GM12801 (cell line): ENCODE data around the gene NME1.

Source experiments
- CTCF ChIP-seq: IDR thresholded peaks from one replicate; pipeline ENCODE4 v1.5.1; 2011; ENCODE audit warnings: control low read depth; ENCODE audit not compliant: insufficient read length; ENCODE audit errors: extremely low read depth

The NME1 gene

DNA sequence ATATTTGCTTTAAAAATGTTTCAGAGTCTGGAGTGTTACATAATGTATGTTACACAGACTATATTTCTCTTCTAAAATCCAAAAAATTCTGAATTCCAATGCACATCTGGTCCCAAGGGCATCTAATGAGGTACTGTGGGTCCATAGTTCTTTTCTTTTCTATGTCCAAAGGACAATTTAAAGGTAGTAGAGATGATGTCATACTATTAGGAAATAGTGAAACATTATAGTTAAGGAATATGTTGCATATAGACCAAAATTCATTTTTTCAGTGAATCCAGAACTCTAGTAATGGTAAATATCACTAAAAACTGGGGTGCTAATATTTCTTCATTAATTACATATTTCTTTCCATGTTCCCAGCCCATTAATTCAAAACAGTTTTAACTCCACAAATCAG is 35.8 kb downstream of the NME1 start:
- no peak for TF ChIP-seq CTCF

DNA sequence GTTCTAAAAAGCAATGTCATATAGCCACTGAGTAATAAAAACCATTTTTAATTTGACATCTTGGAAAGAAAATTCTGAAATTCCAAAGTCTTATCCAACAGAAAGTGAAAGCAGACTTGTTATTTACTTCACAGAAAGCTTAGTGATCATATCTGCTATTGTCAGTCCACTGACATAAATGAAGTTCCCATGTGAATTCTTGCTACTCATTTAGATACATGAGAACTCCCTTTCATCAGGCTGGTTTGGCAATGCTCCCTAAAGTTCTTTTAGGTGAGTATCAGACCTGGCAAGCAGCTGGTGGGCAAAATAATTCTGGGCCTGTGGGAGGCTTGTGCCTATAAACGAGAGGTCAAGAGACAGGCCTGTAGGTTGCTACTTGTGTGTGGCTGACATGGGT is 36.3 kb downstream of the NME1 start:
- no peak for TF ChIP-seq CTCF

DNA sequence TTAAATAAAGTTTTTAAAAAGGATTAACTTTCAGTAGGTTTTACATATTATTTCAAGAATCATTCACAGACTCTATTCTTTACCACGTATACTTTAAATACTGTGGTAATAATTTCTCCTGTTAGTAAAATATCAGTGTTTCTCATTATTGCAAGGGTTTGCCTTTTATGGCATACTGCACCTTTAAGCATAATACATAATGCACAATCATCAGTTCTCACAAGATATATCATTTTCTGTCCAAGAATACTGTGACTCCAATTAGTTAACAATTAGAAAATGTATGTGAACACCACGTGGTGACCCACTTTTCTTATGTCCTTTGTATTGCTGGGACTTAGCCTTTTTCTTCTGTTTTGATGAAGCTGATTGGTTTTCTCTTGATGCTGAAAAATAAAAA is 38.5 kb downstream of the NME1 start:
- TF ChIP-seq CTCF = no peak

DNA sequence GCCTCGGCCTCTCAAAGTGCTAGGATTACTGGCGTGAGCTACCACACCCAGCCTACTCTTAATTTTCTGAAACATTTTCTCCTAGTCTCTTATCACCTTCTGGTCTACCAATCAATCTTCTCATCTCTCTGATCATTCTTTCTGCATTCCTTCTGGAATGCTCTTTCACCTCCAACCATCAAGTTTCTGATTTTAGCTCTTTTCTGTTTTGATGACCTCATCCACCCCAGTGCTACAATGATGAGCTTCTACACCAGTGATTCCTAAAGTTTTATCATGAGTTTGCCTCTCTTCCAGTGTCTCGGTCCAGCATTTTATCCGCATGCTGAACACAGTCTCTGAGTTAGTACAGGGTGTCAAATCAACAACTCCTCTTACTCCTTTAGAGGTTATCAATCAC is 44.4 kb downstream of the NME1 start:
- TF ChIP-seq CTCF = no peak

DNA sequence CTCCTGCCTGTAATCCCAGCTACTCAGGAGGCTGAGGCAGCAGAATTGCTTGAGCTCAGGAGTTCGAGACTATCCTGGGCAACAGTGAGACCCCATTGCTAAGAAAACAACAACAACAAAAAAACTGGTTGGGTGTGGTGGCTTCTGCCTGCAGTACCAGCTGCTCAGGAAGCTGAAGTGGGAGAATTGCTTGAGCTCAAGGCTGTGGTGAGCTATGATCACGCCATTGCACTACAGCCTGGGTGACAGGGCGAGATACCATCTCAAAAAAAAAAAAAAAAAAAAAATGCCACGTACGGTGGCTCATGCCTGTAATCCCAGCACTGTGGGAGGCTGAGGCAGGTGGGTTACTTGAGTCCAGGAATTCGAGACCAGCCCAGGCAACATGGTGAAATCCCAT is 46.9 kb downstream of the NME1 start:
- TF ChIP-seq CTCF = no peak

- no peak for TF ChIP-seq CTCF
These were observed 47.5 kb downstream of the NME1 start for GRCh38 chr17:51200846-51201245.

DNA sequence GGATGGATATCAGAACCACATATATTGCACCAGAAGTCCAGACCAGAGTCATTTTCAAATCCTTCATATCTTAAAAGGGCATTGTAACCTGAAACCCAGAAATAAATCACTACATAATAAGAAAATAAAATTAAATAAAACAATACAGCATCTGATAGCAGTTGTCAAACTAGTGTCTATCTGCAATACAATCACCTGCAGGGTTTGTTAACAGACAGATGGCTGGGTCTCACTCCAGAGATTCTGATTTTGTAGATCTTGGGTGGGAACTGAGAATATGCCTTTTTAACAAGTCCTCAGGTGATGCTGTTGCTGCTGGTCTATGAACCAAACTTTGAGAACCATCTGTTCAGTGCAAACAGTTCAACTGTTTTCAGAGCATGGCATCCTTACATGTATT is 50.5 kb downstream of the NME1 start:
- TF ChIP-seq CTCF = no peak
